NCI-H2227 treated with DMSO at 0.1 percent for 48 hours (cell line): ENCODE results near the gene TSPAN11.

Source experiments
- DNase-seq: peaks from one replicate; lab custom pipeline; 2025; lab: John Stamatoyannopoulos, UW

Gene TSPAN11

GRCh38 chr12:30979371-30980259 is 53.1 kb downstream of the TSPAN11 start:
- DNase-seq = no peak

DNA sequence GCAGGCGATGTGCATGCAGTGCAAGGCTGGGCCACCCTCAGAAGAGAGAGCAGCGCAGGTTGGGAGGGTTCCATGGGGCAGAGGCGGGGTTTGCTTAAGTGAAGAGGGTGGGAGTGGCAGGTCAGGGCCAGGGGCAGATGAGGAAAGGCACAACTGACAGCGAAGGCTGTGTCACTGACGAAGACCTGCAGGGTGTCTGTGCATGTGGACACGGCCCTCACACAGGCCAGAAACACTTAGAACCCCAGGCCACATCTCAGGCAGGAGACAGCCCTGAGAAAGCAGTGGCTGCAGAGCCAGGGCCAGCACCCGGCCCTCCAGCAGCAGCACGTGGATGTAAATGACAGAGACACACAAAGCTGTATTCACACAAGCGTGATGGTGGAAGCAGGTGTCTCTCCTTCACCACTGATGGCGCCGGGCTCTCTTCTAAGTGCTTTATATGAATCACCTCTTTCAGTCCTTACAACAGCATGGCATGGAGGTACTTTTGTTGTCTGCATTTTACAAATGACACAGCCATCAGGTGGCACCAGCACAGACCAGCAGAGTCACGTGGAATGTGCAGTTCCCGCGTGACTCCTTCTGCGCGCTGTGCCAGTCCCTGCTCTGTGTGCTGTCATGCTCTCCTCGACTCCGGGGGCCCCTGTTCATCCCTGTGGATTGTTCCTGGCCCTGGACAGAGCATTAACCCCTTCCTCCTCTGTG is 54.6 kb downstream of the TSPAN11 start:
- no peak for DNase-seq

GRCh38 chr12:30982413-30982812 is 55.9 kb downstream of the TSPAN11 start:
- DNase-seq = no peak

- no peak for DNase-seq
These were observed 59.4 kb downstream of the TSPAN11 start for GRCh38 chr12:30985814-30986452.

GRCh38 chr12:30988086-30988485 is 61.5 kb downstream of the TSPAN11 start:
- no peak for DNase-seq

GRCh38 chr12:30988646-30989286 is 62.2 kb downstream of the TSPAN11 start:
- no peak for DNase-seq

GRCh38 chr12:30989754-30990153 is 63.2 kb downstream of the TSPAN11 start:
- DNase-seq = no peak

DNA sequence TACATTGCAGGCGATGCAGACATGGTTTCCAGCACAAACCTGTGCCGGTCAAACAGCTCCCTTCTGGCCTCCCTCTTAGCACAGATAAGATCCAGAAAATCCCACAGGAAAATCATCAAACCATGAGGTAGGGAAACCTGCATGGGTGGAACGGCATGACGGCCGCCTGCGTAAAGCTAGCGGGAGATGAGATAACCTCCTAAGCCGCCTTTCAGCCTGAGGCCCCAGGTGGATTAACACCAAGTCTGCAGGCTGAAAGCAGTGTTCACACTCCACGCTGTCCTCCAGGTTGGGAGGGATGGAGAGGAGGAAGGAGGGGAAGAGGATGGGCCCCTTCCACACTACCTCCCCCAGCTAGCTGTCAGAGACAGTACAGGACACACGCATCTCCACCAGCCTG is 63.8 kb downstream of the TSPAN11 start:
- no peak for DNase-seq

GRCh38 chr12:30990776-30991175 is 64.2 kb downstream of the TSPAN11 start:
- DNase-seq = no peak

GRCh38 chr12:30991466-30991865 is 64.9 kb downstream of the TSPAN11 start:
- DNase-seq = no peak

GRCh38 chr12:30992381-30992780 is 65.8 kb downstream of the TSPAN11 start:
- no peak for DNase-seq

- no peak for DNase-seq
These were observed 67.2 kb downstream of the TSPAN11 start for GRCh38 chr12:30993766-30994165.

GRCh38 chr12:30994274-30994673 is 67.7 kb downstream of the TSPAN11 start:
- DNase-seq = no peak

DNA sequence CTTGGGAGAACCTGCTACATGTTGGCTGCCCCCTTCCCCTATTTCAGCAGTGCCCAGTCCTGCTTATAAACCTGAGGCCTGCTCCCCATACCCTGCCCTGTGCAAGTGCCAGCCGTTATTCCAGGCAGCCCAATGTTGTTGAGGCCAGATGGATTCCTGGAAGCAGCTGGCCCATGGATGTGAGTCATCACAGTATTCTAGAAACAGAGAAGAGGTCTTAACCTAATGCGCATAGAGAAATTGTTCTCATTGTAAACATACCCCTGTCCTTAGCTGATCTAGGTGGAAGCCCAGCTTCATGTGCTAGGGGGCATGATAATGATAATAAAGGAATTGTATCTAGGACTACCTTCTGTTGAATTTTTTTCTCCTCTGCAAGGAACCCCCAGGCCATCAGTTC is 69.7 kb downstream of the TSPAN11 start:
- DNase-seq = no peak

- no peak for DNase-seq
These were observed 70.2 kb downstream of the TSPAN11 start for GRCh38 chr12:30996752-30997151.

DNA sequence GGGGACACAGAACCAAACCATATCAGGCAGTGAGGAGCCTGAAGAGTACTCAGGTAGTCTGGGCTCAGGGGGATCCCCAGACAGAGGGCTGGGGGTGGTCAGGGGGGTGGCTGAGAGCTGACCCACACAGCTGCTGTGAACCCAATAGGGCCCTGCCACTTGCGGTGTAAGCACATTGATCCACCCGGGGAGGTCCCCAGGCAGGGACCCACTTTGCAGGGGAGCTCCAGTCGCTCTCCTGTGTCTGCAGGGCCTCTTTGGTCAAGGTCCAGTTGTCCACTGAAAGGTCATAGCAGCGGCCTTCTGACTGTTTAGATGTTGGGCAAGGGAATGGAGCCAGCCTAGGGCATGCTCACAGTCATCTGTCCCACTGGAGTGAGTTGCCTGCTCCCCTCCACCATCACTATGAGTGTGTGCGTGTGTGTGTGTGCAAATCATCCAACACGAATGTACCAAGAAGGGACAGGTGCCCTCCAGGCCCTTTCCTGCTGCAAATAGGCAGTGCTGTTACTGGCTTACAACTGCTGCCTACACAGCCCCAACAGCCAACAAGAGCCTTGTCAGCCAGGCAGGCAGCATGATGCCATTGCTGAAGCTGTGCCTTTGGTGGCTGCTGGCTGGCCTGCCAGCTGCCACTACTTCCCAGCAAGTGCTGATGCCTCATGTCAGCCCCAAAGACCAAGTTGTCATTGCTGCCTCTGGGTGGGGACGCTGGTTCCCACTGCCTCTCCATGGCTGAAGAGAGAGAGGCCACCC is 71.3 kb downstream of the TSPAN11 start:
- no peak for DNase-seq

DNA sequence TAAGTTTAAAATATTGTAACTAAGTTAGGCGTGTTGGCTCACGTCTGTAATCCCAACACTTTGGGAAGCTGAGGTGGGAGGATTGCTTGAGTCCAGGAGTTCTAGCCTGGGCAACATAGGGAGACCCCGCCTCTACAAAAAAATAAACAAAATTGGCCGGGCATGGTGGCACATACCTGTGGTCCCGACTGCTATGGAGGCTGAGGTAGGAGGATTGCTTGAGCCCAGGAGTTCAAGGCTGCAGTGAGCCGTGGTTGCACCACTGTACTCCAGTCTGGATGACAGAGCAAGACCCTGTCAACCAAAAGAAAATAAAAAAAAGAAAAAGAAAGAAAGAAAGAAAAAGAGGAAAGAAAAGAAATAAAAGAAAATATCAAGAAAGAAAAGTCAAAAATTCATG is 72.5 kb downstream of the TSPAN11 start:
- DNase-seq = no peak

DNA sequence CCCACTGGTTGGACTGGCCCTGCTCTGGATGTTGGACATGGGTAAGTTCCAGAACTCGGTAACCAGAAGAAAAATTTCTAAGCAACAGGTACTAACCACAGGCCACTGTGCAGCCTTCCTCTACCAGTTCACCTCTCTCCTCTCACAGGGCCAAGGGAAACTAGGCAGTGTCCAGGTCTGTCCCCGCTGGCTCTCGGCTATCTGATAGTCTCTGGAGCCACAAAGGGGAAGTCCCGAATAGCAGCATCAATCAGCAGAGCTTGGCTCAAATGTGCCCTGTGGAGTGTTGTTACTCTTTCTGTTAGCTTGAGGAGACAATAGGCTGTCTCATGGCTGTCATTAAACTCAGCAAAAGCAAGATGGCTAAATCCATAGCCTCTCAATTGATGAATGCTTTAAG is 73.2 kb downstream of the TSPAN11 start:
- no peak for DNase-seq

DNA sequence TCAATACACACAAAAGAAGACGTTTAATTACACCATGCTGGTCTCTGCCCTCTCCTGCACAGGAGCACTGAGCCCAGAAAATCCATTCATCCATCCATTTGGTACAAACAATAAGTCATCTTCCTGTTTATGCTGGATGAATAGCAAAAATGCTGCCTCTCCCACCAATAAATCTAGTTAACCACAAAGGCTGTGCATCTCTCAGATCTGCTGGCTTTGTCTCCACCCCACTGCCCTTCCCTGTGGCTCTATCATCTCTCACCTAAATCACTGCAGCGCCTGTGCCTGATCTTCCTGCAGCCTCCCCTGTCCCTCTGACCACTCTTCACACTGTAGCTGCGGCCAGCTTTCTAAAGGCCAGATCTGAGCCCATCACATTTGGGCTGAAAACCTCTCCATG is 74.2 kb downstream of the TSPAN11 start:
- DNase-seq = no peak

DNA sequence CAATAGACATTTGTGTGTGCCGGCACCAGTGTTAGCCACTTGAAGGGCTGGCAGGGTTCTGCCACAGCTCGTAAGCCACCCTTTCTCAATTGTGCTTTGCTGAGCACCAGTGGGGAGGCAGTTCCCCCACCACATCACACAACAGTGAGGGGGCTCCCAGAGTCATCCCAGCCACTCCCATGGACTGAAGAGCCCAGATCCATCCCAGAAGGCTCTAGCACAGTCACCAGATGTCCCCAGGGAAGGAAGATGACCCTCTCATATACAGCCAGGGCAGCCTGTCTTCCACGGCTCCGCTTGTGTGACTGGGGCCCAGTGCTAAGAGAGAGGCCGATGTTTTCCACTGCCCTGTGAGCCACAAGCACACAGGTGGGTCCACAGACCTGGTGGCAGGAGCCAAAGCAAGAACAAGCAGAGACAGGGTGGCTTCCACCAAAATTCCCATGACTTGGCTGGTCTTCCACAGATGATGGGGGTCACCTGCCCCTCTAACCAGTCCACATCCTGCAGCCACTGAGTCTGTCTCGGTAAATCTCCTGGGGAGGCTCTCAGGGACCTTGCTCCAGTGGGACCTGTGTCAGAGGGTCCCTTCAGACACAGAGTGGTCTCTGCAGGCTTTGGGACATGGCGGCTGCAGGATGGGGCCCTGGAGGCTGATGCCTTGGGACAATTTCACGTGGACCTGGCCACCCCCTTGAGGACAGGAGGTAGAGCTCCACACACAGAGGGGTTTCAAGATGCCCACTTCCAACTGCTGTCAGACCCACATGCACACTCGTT is 75.2 kb downstream of the TSPAN11 start:
- no peak for DNase-seq

DNA sequence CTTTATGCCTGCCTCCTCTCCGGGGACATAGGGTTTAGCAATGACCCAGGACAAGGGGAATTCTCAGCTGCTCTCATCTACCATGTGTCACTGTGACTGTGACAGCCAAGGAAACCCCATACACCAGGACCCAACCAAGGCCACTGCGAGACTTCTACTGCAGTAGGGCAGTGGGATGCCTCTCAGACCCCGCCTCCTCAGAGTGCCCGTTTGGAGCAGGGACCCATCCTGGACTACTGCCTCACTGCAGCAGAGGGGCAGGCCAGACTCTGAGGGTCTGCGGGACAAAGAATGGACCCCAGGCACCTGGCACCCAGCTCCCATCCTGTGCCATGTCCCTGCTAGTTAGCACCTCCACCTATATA is 75.8 kb downstream of the TSPAN11 start:
- DNase-seq = no peak
